Activated T-cell treated with anti-CD3 and anti-CD28 coated beads, Interleukin-2, amount 50 U/mL, for 72 hours (primary cell): ENCODE results near the gene MRPS35. TPM values are rescaled to one million over a fixed set of nuclear protein-coding genes. Genes with fewer than 3 reads are reported as not detected.

ENCODE experiments used
- total RNA-seq, 2 donors: library from RNA; stranded (reverse); gene quantifications; one replicate each; pipeline ENCODE4 v1.2.3, GENCODE V29; 2022

Gene MRPS35
- total RNA-seq, 2 donors from 2014 or later, result 49.7 to 64.0 TPM

Other genes with a start within 250 kb of the MRPS35 start
- gene PPFIBP1, start 186.6 kb upstream of the MRPS35 start, total RNA-seq, result 1 to 10 TPM; 7.5 to 8.1 TPM
- gene REP15, start 14.4 kb upstream of the MRPS35 start, total RNA-seq, result not detected
- gene KLHL42, start 69.4 kb downstream of the MRPS35 start, total RNA-seq, result 10 to 100 TPM in 1 of 2 donors, 1 to 10 TPM in 1; 9.8 to 10.7 TPM
- gene MANSC4, start 69.4 kb downstream of the MRPS35 start, total RNA-seq, result not detected